HCT116 (cell line): ENCODE results near the gene FREM3. TPM values are rescaled to one million over a fixed set of nuclear protein-coding genes. Genes with fewer than 3 reads are reported as not detected.

Experiments
- ATAC-seq: fragments of 200-7000 bp; cut with Tn5 transposase; 2 replicates; pipeline ENCODE4 v1.9.1; 2020; ENCODE audit warnings: mild to moderate bottlenecking, moderate library complexity
- BruUV-seq: library from RNA; stranded (reverse); fragments of 400-500 nt; replicated peaks from 2 replicates; lab custom pipeline; 2021; lab: Mats Ljungman, UMichigan
- CTCF ChIA-PET: fragments of 300-600 bp; sonication (Branson Sonifier 250); formaldehyde crosslinking; loops from one replicate; lab custom pipeline; 2021; ENCODE audit warnings: antibody characterized with exemption; lab: Charles Lee
- POLR2A ChIA-PET: fragments of 300-600, 350-600 bp; sonication (Branson Sonifier 250); formaldehyde crosslinking; loops from one replicate; lab custom pipeline; 2021; ENCODE audit warnings: antibody characterized with exemption; lab: Charles Lee
- RAD21 ChIA-PET, 2 experiments: fragments of 300-600 bp; sonication (Branson Sonifier 250); formaldehyde crosslinking; loops; one replicate each; lab custom pipeline; 2023; ENCODE audit warnings: low total read pairs in 2 of 2; ENCODE audit not compliant: uncharacterized antibody in 2 of 2, unreplicated experiment in 2 of 2, low non-redundant PET in 1 of 2; lab: Charles Lee
- DNase-seq: peaks from one replicate; pipeline ENCODE4 v3.0.0-alpha.2; 2010; ENCODE audit warnings: low read depth, low spot score
- H2AFZ ChIP-seq: fragments of 200-600 bp; shearing (Covaris generic), sonication (generic); 2 replicates; pipeline ENCODE4 v1.6.1; 2017; ENCODE audit warnings: low read depth, mixed run types, mixed read lengths, antibody characterized with exemption, low read length; ENCODE audit not compliant: poor library complexity, severe bottlenecking
- H3K27ac ChIP-seq: 2 replicates; pipeline ENCODE4 v1.5.1; 2012; ENCODE audit warnings: low read depth, low read length
- H3K27me3 ChIP-seq: fragments of 200-600 bp; sonication (generic); 2 replicates; pipeline ENCODE4 v1.6.1; 2016; ENCODE audit warnings: mixed run types, low read length, mixed read lengths; ENCODE audit not compliant: insufficient read depth
- H3K36me3 ChIP-seq, 2 experiments: fragments of 200-500 bp in 1 of 2; fragments of 200-600 bp in 1 of 2; sonication (Bioruptor generic) in 1 of 2; sonication (generic) in 1 of 2; 2 replicates each; pipeline versions ENCODE4 v1.5.1 to v1.6.1; 2014 to 2016; ENCODE audit warnings: low read length in 2 of 2, inconsistent platforms in 1 of 2, mixed read lengths in 1 of 2, mixed run types in 1 of 2; ENCODE audit not compliant: insufficient read depth in 2 of 2, control insufficient read depth in 1 of 2
- H3K4me1 ChIP-seq, 2 experiments: fragments of 200-600 bp in 1 of 2; sonication (generic) in 1 of 2; 2 replicates each; pipeline versions ENCODE4 v1.5.1 to v1.6.1; 2012 to 2017; ENCODE audit warnings: low read length in 2 of 2, inconsistent platforms in 1 of 2, mild to moderate bottlenecking in 1 of 2, mixed read lengths in 1 of 2, mixed run types in 1 of 2, moderate library complexity in 1 of 2; ENCODE audit not compliant: insufficient read depth in 2 of 2, control insufficient read depth in 1 of 2
- H3K4me2 ChIP-seq: fragments of 200-600 bp; sonication (generic); 2 replicates; pipeline ENCODE4 v1.6.1; 2017; ENCODE audit warnings: mixed run types, low read length, mixed read lengths
- H3K4me3 ChIP-seq, 2 experiments: fragments of 200-600 bp in 1 of 2; sonication (generic) in 1 of 2; replicated peaks in 1 of 2; 2 replicates each; pipeline ENCODE4 v1.5.1; 2011 to 2016; ENCODE audit warnings: low read length in 2 of 2, control low read depth in 1 of 2, low read depth in 1 of 2, mild to moderate bottlenecking in 1 of 2, mixed read lengths in 1 of 2, mixed run types in 1 of 2
- H3K79me2 ChIP-seq: fragments of 200-600 bp; sonication (generic); 2 replicates; pipeline ENCODE4 v1.6.1; 2017; ENCODE audit warnings: mild to moderate bottlenecking, mixed run types, low read length, moderate library complexity, mixed read lengths; ENCODE audit not compliant: insufficient read depth
- H3K9ac ChIP-seq: fragments of 200-600 bp; sonication (generic); 2 replicates; pipeline ENCODE4 v1.6.1; 2016; ENCODE audit warnings: low read length, mixed read lengths
- H3K9me2 ChIP-seq: fragments of 200-600 bp; sonication (generic), shearing (Covaris generic); 2 replicates; pipeline ENCODE4 v1.6.1; 2017; ENCODE audit warnings: mixed run types, mild to moderate bottlenecking, moderate library complexity; ENCODE audit not compliant: insufficient read depth
- H3K9me3 ChIP-seq, 2 experiments: fragments of 200-500 bp in 1 of 2; fragments of 200-600 bp in 1 of 2; sonication (Bioruptor generic) in 1 of 2; sonication (generic) in 1 of 2; 2 replicates each; pipeline ENCODE4 v1.6.1; 2014 to 2017; ENCODE audit warnings: low read length in 2 of 2, mixed read lengths in 2 of 2, inconsistent platforms in 1 of 2, low read depth in 1 of 2, mild to moderate bottlenecking in 1 of 2, mixed run types in 1 of 2, moderate library complexity in 1 of 2; ENCODE audit not compliant: control insufficient read depth in 1 of 2, insufficient read depth in 1 of 2
- H4K20me1 ChIP-seq: fragments of 200-600 bp; sonication (generic), shearing (Covaris generic); 2 replicates; pipeline ENCODE4 v1.6.1; 2017; ENCODE audit warnings: mixed run types, mild to moderate bottlenecking, moderate library complexity; ENCODE audit not compliant: insufficient read depth
- CBX3 ChIP-seq: IDR thresholded peaks from 2 replicates; pipeline ENCODE4 v1.6.1; 2012; ENCODE audit warnings: low read depth
- CTCF ChIP-seq, 3 experiments: fragments of 200-600 bp in 1 of 3; sonication (generic) in 1 of 3; IDR thresholded peaks in 2 of 3; conservative IDR thresholded peaks in 1 of 3; 2 replicates each; pipeline ENCODE4 v1.5.1; 2012 to 2017; ENCODE audit warnings: low read depth in 2 of 3, low read length in 2 of 3, antibody characterized with exemption in 1 of 3, borderline replicate concordance in 1 of 3, control low read depth in 1 of 3, mild to moderate bottlenecking in 1 of 3, mixed read lengths in 1 of 3, mixed run types in 1 of 3, moderate library complexity in 1 of 3; ENCODE audit not compliant: insufficient read depth in 1 of 3
- EGR1 ChIP-seq: IDR thresholded peaks from 2 replicates; pipeline ENCODE4 v1.6.1; 2012; ENCODE audit warnings: low read depth
- ELF1 ChIP-seq: IDR thresholded peaks from 2 replicates; pipeline ENCODE4 v1.6.1; 2012; ENCODE audit warnings: low read depth, borderline replicate concordance
- EZH2 ChIP-seq: fragments of 200-600 bp; sonication (generic); IDR thresholded peaks from 2 replicates; pipeline ENCODE4 v1.6.1; 2017; ENCODE audit warnings: antibody characterized with exemption, mixed run types
- EZH2phosphoT487 ChIP-seq: fragments of 200-600 bp; IDR thresholded peaks from 2 replicates; pipeline ENCODE4 v1.6.1; 2018; ENCODE audit warnings: antibody characterized with exemption, borderline replicate concordance
- FOSL1 ChIP-seq: IDR thresholded peaks from 2 replicates; pipeline ENCODE4 v1.6.1; 2012; ENCODE audit warnings: low read depth
- POLR2A ChIP-seq: IDR thresholded peaks from 2 replicates; pipeline ENCODE4 v1.7.0; 2011; ENCODE audit warnings: borderline replicate concordance; ENCODE audit not compliant: insufficient read depth, insufficient read length; ENCODE audit errors: extremely low read depth
- POLR2AphosphoS5 ChIP-seq: IDR thresholded peaks from 2 replicates; pipeline ENCODE4 v1.6.1; 2011; ENCODE audit warnings: mild to moderate bottlenecking, low read depth, low read length, moderate library complexity
- SIN3A ChIP-seq: IDR thresholded peaks from 2 replicates; pipeline ENCODE4 v1.6.1; 2012; ENCODE audit warnings: low read depth
- SRF ChIP-seq: IDR thresholded peaks from 2 replicates; pipeline ENCODE4 v1.6.1; 2012; ENCODE audit warnings: low read depth
- TCF7L2 ChIP-seq: IDR thresholded peaks from 2 replicates; pipeline ENCODE4 v1.7.0; 2011; ENCODE audit warnings: borderline replicate concordance, inconsistent platforms; ENCODE audit not compliant: insufficient read depth, insufficient read length; ENCODE audit errors: extremely low read depth
- YY1 ChIP-seq: IDR thresholded peaks from 2 replicates; pipeline ENCODE4 v1.6.1; 2011; ENCODE audit warnings: low read length, low read depth, moderate library complexity, mild to moderate bottlenecking; ENCODE audit not compliant: insufficient replicate concordance; ENCODE audit errors: extremely low read depth
- ZFX ChIP-seq: fragments of 450-650 bp; IDR thresholded peaks from 2 replicates; pipeline ENCODE4 v1.6.1; 2017
- ZNF274 ChIP-seq: fragments of 200-500 bp; sonication (Bioruptor generic); IDR thresholded peaks from 2 replicates; pipeline ENCODE4 v1.6.1; 2014; ENCODE audit warnings: mild to moderate bottlenecking, low read depth, low read length, inconsistent platforms
- intact Hi-C: fragments of 100-400 bp; cut with micrococcal nuclease; formaldehyde crosslinking; loops from 2 replicates; pipeline ENCODE4 v1.10.0; 2022
- total RNA-seq: library from RNA; stranded (reverse); gene quantifications from one replicate; pipeline ENCODE4 v1.2.1, GENCODE V29; 2021; ENCODE audit not compliant: unreplicated experiment

FREM3 gene
- total RNA-seq, 1 experiment from 2014 or later, result not detected

GRCh38 chr4:143618811-143619210 lies 81.7 kb downstream of the FREM3 start:
- ChIA-PET RAD21 (no interaction called here), POLR2A (no interaction called here), CTCF (no interaction called here)
- Histone ChIP-seq H3K4me3 (no peak overlapping the region), H2AFZ (no peak overlapping the region), H3K36me3 (no peaks in the 10 kb centered on the region), H3K4me1 (no peaks in the 10 kb centered on the region), H3K9me3 (no peaks in the 10 kb centered on the region), H3K79me2 (no peaks in the 10 kb centered on the region), H3K9me2 (no peaks in the 10 kb centered on the region), H3K27ac (no peak overlapping the region), H3K4me2 (no peak overlapping the region), H4K20me1 (no peaks in the 10 kb centered on the region), H3K9ac (no peak overlapping the region), H3K27me3 (no peaks in the 10 kb centered on the region; the same call in 1 of the 2 replicates)
- no peak for ATAC-seq
- intact Hi-C loops, result no loop called here
- TF ChIP-seq ZNF274, result no peak
- TF ChIP-seq ZFX, result no peak
- no peak for TF ChIP-seq EGR1
- TF ChIP-seq POLR2A, result no peak
- no peak for TF ChIP-seq EZH2phosphoT487
- no TSS peak for BruUV-seq
- no peak for DNase-seq

GRCh38 chr4:143617994-143618679 lies 82.3 kb downstream of the FREM3 start:
- BruUV-seq, result no TSS peak
- CTCF ChIA-PET, result no interaction called here
- DNase-seq, result no peak

More at GRCh38 chr4:143617994-143618679, 82.3 kb downstream of the FREM3 start:
- intact Hi-C loops, result no loop called here
- H3K79me2 ChIP-seq, result no peaks in the 10 kb centered on the region
- RAD21 ChIA-PET, result no interaction called here
- ATAC-seq, result no peak
- H3K4me2 ChIP-seq, result no peak overlapping the region
- no peak overlapping the region for H2AFZ ChIP-seq
- TF ChIP-seq CTCF (IDR thresholded peaks at IDR 0.05 in 2 of 3, conservative IDR thresholded peaks at IDR 0.05 in 1 of 3; ENCODE audit: borderline replicate concordance in 1 of 3, insufficient read depth in 1 of 3, low read depth in 2 of 3, low read length in 2 of 3) (no peak), ZNF274 (no peak), EGR1 (no peak), CBX3 (no peak), SRF (no peak), ZFX (no peak), TCF7L2 (no peak), SIN3A (no peak), POLR2AphosphoS5 (no peak), FOSL1 (no peak), ELF1 (no peak), YY1 (no peak), EZH2 (no peak)
- TF ChIP-seq, all 23 proteins: peak for 0
- Histone ChIP-seq H3K9ac (no peak overlapping the region), H3K36me3 (no peaks in the 10 kb centered on the region), H3K27me3 (no peaks in the 10 kb centered on the region; the same call in 1 of the 2 replicates), H3K9me2 (no peaks in the 10 kb centered on the region), H3K9me3 (no peaks in the 10 kb centered on the region), H3K4me1 (no peaks in the 10 kb centered on the region), H3K4me3 (no peak overlapping the region), H4K20me1 (no peaks in the 10 kb centered on the region), H3K27ac (no peak overlapping the region)
- POLR2A ChIA-PET, result no interaction called here
